NCI-H69 (cell line): ENCODE measurements around the gene NR3C2.
A peak's percentile ranks its signal among the peaks of the same experiment; 100 is the strongest.
"Not testable (repeated sequence)": the region's sequence is repeated elsewhere in the genome, so short reads cannot be mapped to it uniquely, and the experiment has no call there.

ENCODE experiments used
- DNase-seq: peaks from one replicate; lab custom pipeline; 2025; lab: John Stamatoyannopoulos, UW

The NR3C2 gene

GRCh38 chr4:148112231-148112982 is 329.8 kb downstream of the NR3C2 start:
- no peak for DNase-seq

- no peak for DNase-seq
Measured at GRCh38 chr4:148110169-148110568, 332.0 kb downstream of the NR3C2 start.

GRCh38 chr4:148109216-148109615 is 333.0 kb downstream of the NR3C2 start:
- no peak for DNase-seq

DNA sequence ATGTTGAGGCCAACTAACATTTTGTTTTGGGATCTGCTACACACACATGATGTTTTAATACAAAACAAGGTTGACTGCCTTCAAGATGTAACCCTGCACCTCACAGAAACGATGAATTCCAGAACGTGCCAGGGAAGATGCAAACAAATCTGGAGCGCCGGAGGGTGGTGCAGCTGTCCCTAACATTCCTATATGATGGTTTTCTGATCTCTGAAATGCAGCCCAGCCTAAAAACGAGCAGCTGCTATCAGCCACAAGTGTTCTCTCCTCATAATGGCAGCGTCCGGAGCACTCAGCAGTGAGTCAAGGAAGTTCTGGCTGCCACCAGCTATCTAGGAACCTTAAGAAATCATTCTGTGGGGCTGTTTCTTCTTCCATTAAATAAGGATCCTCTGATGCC is 333.4 kb downstream of the NR3C2 start:
- DNase-seq: no peak

- DNase-seq: no peak
Measured at GRCh38 chr4:148103597-148104355, 338.4 kb downstream of the NR3C2 start.

GRCh38 chr4:148101790-148102189 is 340.4 kb downstream of the NR3C2 start:
- no peak for DNase-seq

- DNase-seq: no peak
Measured at GRCh38 chr4:148101235-148101634, 341.0 kb downstream of the NR3C2 start.

DNA sequence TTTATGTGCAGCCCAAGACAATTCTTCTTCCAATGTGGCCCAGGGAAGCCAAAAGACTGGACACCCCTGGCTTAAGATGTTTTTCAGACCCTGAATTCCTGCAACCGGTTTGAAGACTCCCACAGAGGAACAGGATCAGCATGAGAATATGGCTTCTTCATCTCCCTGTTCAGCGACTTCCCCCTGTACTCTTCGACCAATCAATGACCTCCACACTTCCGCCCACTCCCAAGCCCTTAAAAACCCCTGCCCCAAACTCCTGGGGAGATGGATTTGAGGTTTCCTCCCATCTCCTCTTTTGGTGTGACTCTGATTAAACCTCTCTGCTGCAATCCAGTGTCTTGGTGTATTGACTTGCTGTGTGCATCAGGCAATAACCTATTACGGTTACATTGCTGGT is 344.4 kb downstream of the NR3C2 start:
- no peak for DNase-seq

- no peak for DNase-seq
Measured at GRCh38 chr4:148095346-148095923, 346.8 kb downstream of the NR3C2 start.

DNA sequence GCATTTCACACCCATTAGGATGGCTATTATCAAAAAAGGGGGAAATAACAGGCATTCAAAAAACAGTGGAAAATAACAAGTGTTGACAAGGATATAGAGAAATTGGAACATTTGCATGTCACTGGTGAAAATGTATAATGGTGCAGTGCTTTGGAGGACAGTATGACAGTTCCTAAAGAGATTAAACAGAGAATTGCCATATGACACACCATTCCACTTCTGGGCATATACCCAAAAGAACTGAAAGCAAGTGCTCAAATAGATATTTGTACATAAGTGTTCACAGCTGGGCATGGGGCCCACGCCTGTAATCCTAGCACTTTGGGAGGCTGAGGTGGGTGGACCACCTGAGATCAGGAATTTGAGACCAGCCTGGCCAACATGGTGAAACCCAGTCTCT is 348.1 kb downstream of the NR3C2 start:
- peak; percentile 16 for DNase-seq

GRCh38 chr4:148093065-148093464 is 349.1 kb downstream of the NR3C2 start:
- DNase-seq: no peak

DNA sequence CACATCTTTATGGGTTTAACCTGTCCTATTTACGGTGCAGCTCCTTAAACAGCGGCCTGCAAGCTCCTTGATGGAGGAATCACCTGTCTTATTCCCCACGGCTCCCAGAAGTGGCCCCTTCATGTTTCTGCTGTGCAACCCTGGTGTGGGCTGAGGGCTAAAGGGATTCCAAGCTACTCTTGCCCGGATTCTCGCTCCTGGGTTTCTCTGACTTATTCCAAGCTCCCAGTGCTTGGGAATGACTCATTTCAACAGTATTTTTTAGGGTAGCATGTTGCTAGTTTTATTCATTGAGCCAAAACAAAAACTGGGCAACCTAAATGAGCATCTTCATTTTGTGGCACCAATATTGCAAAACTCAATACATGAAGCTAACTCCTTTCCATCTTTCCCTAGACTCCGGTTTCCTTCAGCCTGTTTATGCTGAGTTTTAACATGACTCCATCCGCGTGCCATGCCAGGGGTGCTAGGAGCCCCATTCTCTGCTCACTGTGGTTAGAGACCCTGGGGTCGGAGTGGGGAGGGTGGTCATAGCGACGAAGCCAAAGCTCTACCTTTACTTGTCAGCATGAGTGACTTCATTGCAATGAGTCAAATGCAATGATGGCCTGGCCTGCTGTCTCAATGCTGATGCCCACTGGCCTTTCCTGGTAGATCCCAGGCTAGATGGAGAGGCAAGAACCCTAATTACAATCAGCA is 349.7 kb downstream of the NR3C2 start:
- DNase-seq: no peak

- DNase-seq: no peak
Measured at GRCh38 chr4:148091896-148092295, 350.3 kb downstream of the NR3C2 start.

DNA sequence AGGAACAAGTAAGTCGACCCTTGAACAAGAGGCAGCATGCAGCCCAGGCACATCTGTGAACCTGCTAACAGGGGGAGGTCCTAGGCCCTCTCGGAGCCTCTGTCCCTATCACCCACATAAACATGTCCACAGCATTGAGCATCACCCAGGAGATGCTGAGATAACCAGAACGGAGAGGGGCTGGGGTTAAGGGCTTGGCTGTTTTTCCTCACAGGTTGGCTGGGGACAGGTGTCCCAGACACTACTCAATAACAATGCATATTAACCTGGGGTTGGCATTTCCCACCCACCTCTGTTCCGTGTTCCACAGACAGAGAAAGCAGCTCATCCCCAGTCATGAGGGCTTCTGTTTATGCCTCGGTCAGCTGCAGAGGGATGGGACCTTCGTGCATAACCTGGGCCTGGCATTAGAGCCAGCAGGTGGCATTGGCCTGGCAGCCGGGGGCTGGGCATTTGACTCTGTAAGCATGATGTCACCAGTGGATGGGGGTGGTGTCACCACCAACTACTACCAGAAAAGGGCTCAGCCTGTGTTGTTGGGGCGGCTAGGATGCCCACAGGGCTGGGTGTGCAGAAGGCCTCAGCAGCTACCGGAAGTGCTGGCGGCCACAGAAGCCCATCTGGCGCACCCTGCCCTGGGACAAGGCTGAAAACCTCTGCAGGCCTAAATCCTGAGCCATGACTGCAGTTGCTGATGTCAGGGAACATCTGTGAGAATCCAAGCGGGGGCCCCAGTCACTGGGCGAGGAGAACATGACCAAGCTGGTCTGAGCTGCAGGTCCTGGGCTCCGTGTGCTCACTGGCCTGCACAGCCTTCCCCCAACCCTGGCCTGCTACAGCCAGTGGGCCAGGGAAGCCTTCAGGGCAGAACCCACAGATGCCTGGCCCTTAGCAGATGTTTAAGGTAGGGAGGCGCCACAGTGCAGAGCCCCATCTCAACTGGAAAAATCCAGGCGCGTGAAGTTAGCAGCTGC is 351.4 kb downstream of the NR3C2 start:
- DNase-seq: no peak

DNA sequence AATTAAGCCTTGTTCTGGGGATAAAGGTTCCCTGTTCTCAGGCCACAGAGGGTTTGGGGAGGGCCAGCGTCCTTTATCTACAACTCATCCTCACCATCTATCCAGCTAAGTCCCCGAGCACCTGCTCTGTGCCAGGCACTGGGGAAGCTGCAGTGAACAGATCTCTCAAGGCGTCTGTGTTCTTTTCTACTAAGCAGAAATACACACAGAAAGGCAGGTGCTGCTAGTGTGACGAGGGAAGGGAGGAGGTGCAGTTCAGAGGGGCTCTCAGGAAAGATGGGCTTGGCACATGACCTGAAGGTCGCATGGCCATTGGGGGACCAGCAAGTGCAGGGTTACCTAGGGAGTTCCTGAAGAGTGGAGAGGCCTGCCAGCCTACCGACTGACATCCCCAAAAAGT is 352.2 kb downstream of the NR3C2 start:
- DNase-seq: no peak

DNA sequence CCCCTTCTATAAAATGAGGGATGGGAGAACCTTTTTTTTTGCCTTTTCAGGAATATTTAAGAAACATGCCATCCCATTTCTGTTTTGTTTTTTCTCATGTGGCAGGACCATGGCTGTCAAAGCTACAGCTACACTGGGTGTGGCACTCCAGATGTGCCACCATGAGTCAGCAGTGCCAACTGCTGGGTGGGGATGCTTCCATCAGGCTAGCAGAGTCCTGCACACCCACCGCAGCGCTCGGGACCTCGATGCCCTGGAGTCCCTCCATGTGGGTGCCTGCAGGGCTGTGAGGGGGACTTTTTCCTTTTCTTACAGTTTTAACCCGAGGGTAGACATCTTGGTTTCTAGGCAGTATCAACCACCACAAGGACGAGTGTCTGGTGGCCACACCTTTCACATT is 352.6 kb downstream of the NR3C2 start:
- DNase-seq: peak; percentile 5

DNA sequence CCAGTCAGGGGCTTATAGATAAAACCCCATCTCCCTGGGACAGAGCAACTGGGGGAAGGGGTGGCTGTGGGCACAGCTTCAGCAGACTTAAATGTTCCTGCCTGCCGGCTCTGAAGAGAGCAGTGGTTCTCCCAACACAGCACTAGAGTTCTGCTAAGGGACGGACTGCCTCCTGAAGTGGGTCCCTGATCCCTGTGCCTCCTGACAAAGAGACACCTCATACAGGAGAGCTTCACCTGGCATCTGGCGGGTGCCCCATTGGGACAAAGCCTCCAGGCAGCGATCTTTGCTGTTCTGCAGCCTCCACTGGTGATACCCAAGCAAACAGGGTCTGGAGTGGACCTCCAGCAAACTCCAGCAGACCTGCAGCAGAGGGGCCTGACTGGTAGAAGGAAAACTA is 359.1 kb downstream of the NR3C2 start:
- DNase-seq: not testable (repeated sequence)

DNA sequence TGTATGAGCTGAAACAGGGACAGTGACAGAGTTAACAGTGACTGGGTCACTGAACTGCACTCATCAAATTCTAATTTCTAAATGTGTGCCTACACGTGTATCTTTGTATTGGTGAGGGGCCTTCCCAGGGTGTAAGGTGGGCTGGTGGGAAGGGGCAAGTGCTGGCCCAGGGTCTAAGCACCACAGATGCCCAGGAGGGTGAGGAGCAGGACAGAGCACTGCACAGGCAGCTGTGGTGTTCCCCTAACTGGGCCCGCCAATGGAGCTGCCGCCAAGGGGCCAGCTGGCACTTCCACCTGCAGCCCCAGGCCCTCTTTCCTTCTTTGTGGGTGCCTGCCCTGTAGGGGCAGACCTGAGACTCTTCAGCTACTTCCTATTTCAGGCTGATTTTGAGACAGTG is 360.5 kb downstream of the NR3C2 start:
- no peak for DNase-seq

- no peak for DNase-seq
Measured at GRCh38 chr4:148081267-148081666, 360.9 kb downstream of the NR3C2 start.

- no peak for DNase-seq
Measured at GRCh38 chr4:148079961-148080360, 362.3 kb downstream of the NR3C2 start.

GRCh38 chr4:148078061-148078460 is 364.2 kb downstream of the NR3C2 start:
- no peak for DNase-seq
